ENCODE results near the gene ULK3.

ULK3 gene

GRCh38 chr15:74878273-74878672 is 35.3 kb upstream of the ULK3 start:
- TF ChIP-seq EGR1 (IDR thresholded peaks at IDR 0.05): no peak
- no peak for TF ChIP-seq CREB1 (IDR thresholded peaks at IDR 0.05; ENCODE audit: low read depth)
- TF ChIP-seq TEAD4 (IDR thresholded peaks at IDR 0.05): no peak
- no peak for TF ChIP-seq REST (IDR thresholded peaks at IDR 0.05; ENCODE audit: low read depth)
- TF ChIP-seq TAF1 (IDR thresholded peaks at IDR 0.05; ENCODE audit: low read depth): no peak
- TF ChIP-seq YY1 (IDR thresholded peaks at IDR 0.05; ENCODE audit: low read depth): no peak
- no peak for TF ChIP-seq RAD21 (IDR thresholded peaks at IDR 0.05; ENCODE audit: low read depth)
- TF ChIP-seq NFIC (IDR thresholded peaks at IDR 0.05): no peak
- no peak for TF ChIP-seq ZBTB7A (IDR thresholded peaks at IDR 0.05; ENCODE audit: low read depth)
- no peak for TF ChIP-seq USF1 (IDR thresholded peaks at IDR 0.05)
- TF ChIP-seq EP300 (IDR thresholded peaks at IDR 0.05; ENCODE audit: borderline replicate concordance): no peak
- no peak for TF ChIP-seq FOXM1 (IDR thresholded peaks at IDR 0.05; ENCODE audit: borderline replicate concordance, low read depth)
- no peak for TF ChIP-seq MAX (IDR thresholded peaks at IDR 0.05)

GRCh38 chr15:74873756-74874424 is 30.9 kb upstream of the ULK3 start:
- TF ChIP-seq ZBTB7A (IDR thresholded peaks at IDR 0.05; ENCODE audit: low read depth) (no peak), TCF12 (IDR thresholded peaks at IDR 0.05; ENCODE audit: low read depth) (no peak), FOXM1 (IDR thresholded peaks at IDR 0.05; ENCODE audit: borderline replicate concordance, low read depth) (no peak), NFIC (IDR thresholded peaks at IDR 0.05) (no peak), REST (IDR thresholded peaks at IDR 0.05; ENCODE audit: low read depth) (no peak), EP300 (IDR thresholded peaks at IDR 0.05; ENCODE audit: borderline replicate concordance) (no peak), CEBPB (IDR thresholded peaks at IDR 0.05) (no peak), YY1 (IDR thresholded peaks at IDR 0.05; ENCODE audit: low read depth) (no peak), USF1 (IDR thresholded peaks at IDR 0.05) (no peak), EGR1 (IDR thresholded peaks at IDR 0.05) (no peak), CREB1 (IDR thresholded peaks at IDR 0.05; ENCODE audit: low read depth) (no peak), MAX (IDR thresholded peaks at IDR 0.05) (no peak)

- TF ChIP-seq MAX (IDR thresholded peaks at IDR 0.05): peak; percentile 75; the same call in 1 of the 2 replicates
- TF ChIP-seq REST (IDR thresholded peaks at IDR 0.05; ENCODE audit: low read depth): no peak
- TF ChIP-seq YY1 (IDR thresholded peaks at IDR 0.05; ENCODE audit: low read depth): no peak
- no peak for TF ChIP-seq FOXM1 (IDR thresholded peaks at IDR 0.05; ENCODE audit: borderline replicate concordance, low read depth)
- no peak for TF ChIP-seq RAD21 (IDR thresholded peaks at IDR 0.05; ENCODE audit: low read depth)
- TF ChIP-seq ZBTB7A (IDR thresholded peaks at IDR 0.05; ENCODE audit: low read depth): 0 out of 2 replicates have a peak, but pooled peaks have one; percentile 61
- TF ChIP-seq EP300 (IDR thresholded peaks at IDR 0.05; ENCODE audit: borderline replicate concordance): no peak; the same call in 1 of the 2 replicates
- TF ChIP-seq USF1 (IDR thresholded peaks at IDR 0.05): no peak
- no peak for TF ChIP-seq CEBPB (IDR thresholded peaks at IDR 0.05)
- TF ChIP-seq EGR1 (IDR thresholded peaks at IDR 0.05): peak; percentile 9; the same call in 1 of the 2 replicates
- TF ChIP-seq CREB1 (IDR thresholded peaks at IDR 0.05; ENCODE audit: low read depth): peak; percentile 60
- TF ChIP-seq TCF12 (IDR thresholded peaks at IDR 0.05; ENCODE audit: low read depth): peak; percentile 66; the same call in 1 of the 2 replicates
- peak; percentile 80 for TF ChIP-seq TAF1 (IDR thresholded peaks at IDR 0.05; ENCODE audit: low read depth)
- no peak for TF ChIP-seq TEAD4 (IDR thresholded peaks at IDR 0.05)
- no peak for TF ChIP-seq NFIC (IDR thresholded peaks at IDR 0.05)
Observed at GRCh38 chr15:74873036-74873755, 30.2 kb upstream of the ULK3 start, which contains the start of gene SCAMP2. SCAMP2 (minus strand) TSS chr15:74873365; CDS start chr15:74873255, 110 bp downstream.
